Measurements from ENCODE around the gene KCNB1.
A peak's percentile ranks its signal among the peaks of the same experiment; 100 is the strongest.

KCNB1 gene

DNA sequence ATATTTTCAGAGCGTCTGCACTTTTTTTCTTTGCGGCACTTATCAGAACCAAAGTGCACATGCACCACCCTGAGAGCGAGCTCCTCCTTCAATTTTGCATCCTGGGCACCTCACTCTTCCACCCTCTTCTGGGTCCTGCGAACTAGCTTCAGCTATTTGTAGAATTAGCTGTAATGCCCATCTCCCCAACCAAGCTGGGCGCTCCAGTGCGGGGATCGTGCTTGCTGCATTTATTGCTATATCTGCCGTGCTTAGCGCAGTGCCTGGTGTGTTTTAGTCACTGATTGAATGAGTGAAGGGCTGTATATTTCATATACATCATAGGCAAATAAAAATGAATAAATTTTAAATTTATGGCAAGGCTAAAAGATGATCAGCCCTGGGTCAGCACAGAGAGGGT lies 75.8 kb downstream of the KCNB1 start:
- no peak overlapping the region for H3K27ac ChIP-seq (ENCODE audit: low read depth, low read length)
- H3K9ac ChIP-seq (ENCODE audit: low read length) = no peak overlapping the region
- no peaks in the 10 kb centered on the region for H3K9me3 ChIP-seq (ENCODE audit: low read length)
- no peaks in the 10 kb centered on the region for H3K27me3 ChIP-seq (ENCODE audit: control insufficient read depth in 1 of 2, insufficient read depth in 2 of 2, low read length in 2 of 2)
- H3K4me3 ChIP-seq (ENCODE audit: low read depth in 1 of 2, low read length in 2 of 2) = no peak overlapping the region
- H3K36me3 ChIP-seq (ENCODE audit: insufficient read depth, low read length) = no peaks in the 10 kb centered on the region
- peaks cover 21% of the 10 kb centered on the region for H3K4me1 ChIP-seq (ENCODE audit: insufficient read depth, low read length)

DNA sequence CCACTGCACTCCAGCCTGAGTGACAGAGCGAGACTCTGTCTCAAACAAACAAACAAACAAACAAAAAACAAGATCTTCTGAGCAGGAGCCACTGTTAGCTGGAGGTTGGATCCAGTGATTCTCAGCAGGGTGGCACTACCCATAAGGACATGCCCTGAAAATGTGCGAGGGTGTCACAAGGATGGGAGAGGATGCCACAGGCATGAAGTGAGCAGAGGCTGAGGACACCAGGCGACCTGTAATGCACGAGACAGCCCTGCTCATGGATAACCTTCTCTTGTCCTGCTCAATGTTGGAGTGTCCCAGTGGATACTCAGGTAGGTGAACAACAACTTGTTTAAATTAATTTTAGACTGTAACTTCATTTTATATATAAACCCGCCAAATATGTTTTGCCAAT lies 76.8 kb downstream of the KCNB1 start:
- Histone ChIP-seq H3K4me3 (ENCODE audit: low read depth in 1 of 2, low read length in 2 of 2) (no peak overlapping the region), H3K9ac (ENCODE audit: low read length) (no peak overlapping the region), H3K4me1 (ENCODE audit: insufficient read depth, low read length) (peaks cover 21% of the 10 kb centered on the region), H3K27ac (ENCODE audit: low read depth, low read length) (no peak overlapping the region), H3K36me3 (ENCODE audit: insufficient read depth, low read length) (no peaks in the 10 kb centered on the region), H3K27me3 (ENCODE audit: control insufficient read depth in 1 of 2, insufficient read depth in 2 of 2, low read length in 2 of 2) (no peaks in the 10 kb centered on the region), H3K9me3 (ENCODE audit: low read length) (no peaks in the 10 kb centered on the region)

DNA sequence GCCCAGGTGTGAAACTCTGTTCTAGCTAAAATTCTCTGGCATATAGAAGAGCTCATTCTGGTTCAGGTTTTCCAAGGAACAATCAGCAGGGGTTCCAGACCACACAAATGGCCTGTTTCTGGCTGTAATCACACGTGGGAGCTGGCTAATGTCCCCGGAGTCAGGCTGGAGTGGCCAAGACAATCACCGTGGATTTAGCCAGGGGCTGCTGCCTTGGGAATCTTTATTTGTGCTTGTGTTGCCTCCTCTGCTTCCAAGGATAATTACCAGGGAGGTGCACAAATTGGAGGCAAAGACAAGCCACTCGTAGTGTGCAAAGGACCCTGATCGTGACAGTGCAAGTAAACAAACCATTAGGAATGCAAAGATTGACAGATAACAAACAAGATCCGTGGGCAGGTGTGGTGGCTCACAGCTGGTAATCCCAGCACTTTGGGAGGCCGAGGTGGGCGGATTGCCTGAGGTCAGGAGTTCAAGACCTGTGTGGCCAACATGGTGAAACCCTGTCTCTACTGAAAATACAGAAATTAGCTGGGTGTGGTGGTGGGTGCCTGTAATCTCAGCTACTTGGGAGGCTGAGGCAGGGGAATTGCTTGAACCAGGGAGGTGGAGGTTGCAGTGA lies 77.3 kb downstream of the KCNB1 start:
- H3K4me1 ChIP-seq (ENCODE audit: insufficient read depth, low read length) = peaks cover 21% of the 10 kb centered on the region
- no peak overlapping the region for H3K9ac ChIP-seq (ENCODE audit: low read length)
- no peaks in the 10 kb centered on the region for H3K27me3 ChIP-seq (ENCODE audit: control insufficient read depth in 1 of 2, insufficient read depth in 2 of 2, low read length in 2 of 2)
- no peaks in the 10 kb centered on the region for H3K36me3 ChIP-seq (ENCODE audit: insufficient read depth, low read length)
- H3K4me3 ChIP-seq (ENCODE audit: low read depth in 1 of 2, low read length in 2 of 2) = no peak overlapping the region
- no peaks in the 10 kb centered on the region for H3K9me3 ChIP-seq (ENCODE audit: low read length)
- no peak overlapping the region for H3K27ac ChIP-seq (ENCODE audit: low read depth, low read length)

DNA sequence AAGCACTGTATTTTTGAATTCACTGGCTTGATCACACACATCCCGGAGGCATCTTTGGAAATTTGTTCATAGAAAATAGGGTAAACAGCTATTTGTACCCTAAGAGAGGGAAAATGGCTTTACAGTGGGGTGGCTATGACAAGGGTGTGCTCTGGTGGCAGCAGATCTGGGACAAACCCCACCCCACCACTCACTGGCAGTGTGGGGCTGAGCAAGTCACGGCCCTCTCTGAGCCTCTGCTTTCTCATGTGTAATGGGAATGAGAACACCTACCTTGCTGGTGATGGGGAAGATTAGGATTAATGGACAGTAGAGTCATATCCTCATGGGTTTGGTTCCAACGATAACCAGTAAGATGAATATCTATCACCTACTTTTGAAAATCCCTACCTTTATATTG lies 78.0 kb downstream of the KCNB1 start:
- Histone ChIP-seq H3K27me3 (ENCODE audit: control insufficient read depth in 1 of 2, insufficient read depth in 2 of 2, low read length in 2 of 2) (no peaks in the 10 kb centered on the region), H3K9ac (ENCODE audit: low read length) (no peak overlapping the region), H3K9me3 (ENCODE audit: low read length) (no peaks in the 10 kb centered on the region), H3K4me3 (ENCODE audit: low read depth in 1 of 2, low read length in 2 of 2) (no peak overlapping the region), H3K27ac (ENCODE audit: low read depth, low read length) (no peak overlapping the region), H3K36me3 (ENCODE audit: insufficient read depth, low read length) (no peaks in the 10 kb centered on the region), H3K4me1 (ENCODE audit: insufficient read depth, low read length) (peaks cover 22% of the 10 kb centered on the region)

DNA sequence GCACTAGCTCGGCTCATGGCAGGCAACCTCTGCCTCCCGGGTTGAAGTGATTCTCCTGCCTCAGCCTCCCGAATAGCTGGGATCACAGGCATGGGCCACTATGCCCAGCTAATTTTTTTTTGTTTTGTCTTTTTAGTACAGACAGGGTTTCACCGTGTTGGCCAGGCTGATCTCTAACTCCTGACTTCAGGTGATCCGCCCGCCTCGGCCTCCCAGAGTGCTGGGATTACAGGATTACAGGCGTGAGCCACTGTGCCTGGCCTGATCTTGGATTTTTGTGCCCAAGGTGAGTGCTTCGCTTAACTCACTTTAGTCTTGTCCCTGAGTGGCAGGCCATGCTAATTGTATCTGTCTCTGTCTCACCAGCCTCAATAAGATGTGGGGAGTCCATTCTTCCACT lies 78.6 kb downstream of the KCNB1 start:
- no peak overlapping the region for H3K4me3 ChIP-seq (ENCODE audit: low read depth in 1 of 2, low read length in 2 of 2)
- no peaks in the 10 kb centered on the region for H3K36me3 ChIP-seq (ENCODE audit: insufficient read depth, low read length)
- peaks cover 27% of the 10 kb centered on the region for H3K4me1 ChIP-seq (ENCODE audit: insufficient read depth, low read length)
- H3K9me3 ChIP-seq (ENCODE audit: low read length) = no peaks in the 10 kb centered on the region
- no peaks in the 10 kb centered on the region for H3K27me3 ChIP-seq (ENCODE audit: control insufficient read depth in 1 of 2, insufficient read depth in 2 of 2, low read length in 2 of 2)
- no peak overlapping the region for H3K27ac ChIP-seq (ENCODE audit: low read depth, low read length)
- no peak overlapping the region for H3K9ac ChIP-seq (ENCODE audit: low read length)

DNA sequence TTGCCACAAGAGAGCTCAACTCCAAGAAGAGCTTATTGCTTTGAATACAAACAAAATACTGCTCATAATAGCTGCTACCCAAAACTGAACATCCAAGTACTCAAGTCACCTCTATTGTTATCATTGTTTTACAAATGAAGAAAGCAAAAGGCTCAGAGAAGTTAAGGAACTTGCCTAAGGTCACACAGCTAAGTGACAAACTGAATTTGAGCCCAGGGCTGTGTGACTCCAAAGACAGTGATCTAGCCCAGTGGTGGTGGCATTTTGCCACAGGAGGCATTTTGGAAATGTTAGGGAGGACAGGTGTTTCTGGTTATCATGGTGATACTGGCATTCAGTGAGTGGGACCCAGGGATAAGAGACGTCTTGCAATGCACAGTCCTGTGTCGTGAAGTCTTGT lies 79.5 kb downstream of the KCNB1 start:
- H3K4me1 ChIP-seq (ENCODE audit: insufficient read depth, low read length) = peaks cover 29% of the 10 kb centered on the region
- H3K36me3 ChIP-seq (ENCODE audit: insufficient read depth, low read length) = no peaks in the 10 kb centered on the region
- H3K9ac ChIP-seq (ENCODE audit: low read length) = no peak overlapping the region
- H3K9me3 ChIP-seq (ENCODE audit: low read length) = no peaks in the 10 kb centered on the region
- no peaks in the 10 kb centered on the region for H3K27me3 ChIP-seq (ENCODE audit: control insufficient read depth in 1 of 2, insufficient read depth in 2 of 2, low read length in 2 of 2)
- no peak overlapping the region for H3K4me3 ChIP-seq (ENCODE audit: low read depth in 1 of 2, low read length in 2 of 2)
- H3K27ac ChIP-seq (ENCODE audit: low read depth, low read length) = no peak overlapping the region

DNA sequence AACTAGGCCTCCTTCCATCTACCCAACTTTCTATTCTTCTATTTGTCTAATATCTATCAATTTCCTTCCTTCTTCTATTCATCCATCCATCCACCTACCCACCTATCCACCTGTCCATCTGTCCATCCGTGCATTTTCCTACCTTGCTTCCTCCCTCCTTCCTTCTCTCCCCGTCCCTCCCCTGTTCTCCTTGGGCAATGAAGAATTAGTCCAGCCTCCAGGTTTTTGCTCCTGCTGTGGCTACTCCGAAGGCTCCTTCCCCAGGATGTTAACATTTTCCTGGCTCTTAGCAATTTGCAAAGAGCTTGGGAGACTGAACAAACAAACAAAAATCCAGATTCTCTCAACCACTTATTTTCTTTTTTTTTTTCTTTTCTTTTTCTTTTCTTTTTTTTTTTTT lies 81.6 kb downstream of the KCNB1 start:
- no peaks in the 10 kb centered on the region for H3K9me3 ChIP-seq (ENCODE audit: low read length)
- peaks cover 37% of the 10 kb centered on the region for H3K4me1 ChIP-seq (ENCODE audit: insufficient read depth, low read length)
- H3K9ac ChIP-seq (ENCODE audit: low read length) = peak overlapping the region; percentile 22
- H3K4me3 ChIP-seq (ENCODE audit: low read depth in 1 of 2, low read length in 2 of 2) = no peak overlapping the region
- H3K27me3 ChIP-seq (ENCODE audit: control insufficient read depth in 1 of 2, insufficient read depth in 2 of 2, low read length in 2 of 2) = no peaks in the 10 kb centered on the region
- peak overlapping the region; percentile 92 for H3K27ac ChIP-seq (ENCODE audit: low read depth, low read length)
- H3K36me3 ChIP-seq (ENCODE audit: insufficient read depth, low read length) = no peaks in the 10 kb centered on the region

DNA sequence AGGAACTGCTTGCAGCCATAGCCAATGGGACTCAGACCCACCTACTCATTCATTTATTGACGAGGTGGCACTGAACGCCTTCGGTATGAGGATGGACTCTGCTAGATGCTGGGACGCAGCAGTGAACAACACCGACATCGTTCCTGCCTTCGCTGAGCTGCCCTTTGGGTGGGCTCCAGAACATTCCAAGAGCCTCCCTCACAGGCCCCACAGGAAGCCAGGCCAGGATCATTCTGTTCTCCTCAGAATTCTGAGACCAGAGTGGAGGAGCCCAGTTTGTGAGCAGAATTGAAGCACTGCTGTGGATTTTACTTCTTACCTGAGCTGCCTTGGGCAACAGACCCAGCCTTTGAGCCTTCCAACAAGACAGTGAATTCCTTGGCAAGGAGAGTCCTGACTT lies 82.1 kb downstream of the KCNB1 start:
- Histone ChIP-seq H3K27me3 (ENCODE audit: control insufficient read depth in 1 of 2, insufficient read depth in 2 of 2, low read length in 2 of 2) (no peaks in the 10 kb centered on the region), H3K4me1 (ENCODE audit: insufficient read depth, low read length) (peaks cover 42% of the 10 kb centered on the region), H3K36me3 (ENCODE audit: insufficient read depth, low read length) (no peaks in the 10 kb centered on the region), H3K9ac (ENCODE audit: low read length) (peak overlapping the region; percentile 22), H3K27ac (ENCODE audit: low read depth, low read length) (peak overlapping the region; percentile 92), H3K4me3 (ENCODE audit: low read depth in 1 of 2, low read length in 2 of 2) (peak overlapping the region in 1 of 2 donors; percentile 17), H3K9me3 (ENCODE audit: low read length) (no peaks in the 10 kb centered on the region)

DNA sequence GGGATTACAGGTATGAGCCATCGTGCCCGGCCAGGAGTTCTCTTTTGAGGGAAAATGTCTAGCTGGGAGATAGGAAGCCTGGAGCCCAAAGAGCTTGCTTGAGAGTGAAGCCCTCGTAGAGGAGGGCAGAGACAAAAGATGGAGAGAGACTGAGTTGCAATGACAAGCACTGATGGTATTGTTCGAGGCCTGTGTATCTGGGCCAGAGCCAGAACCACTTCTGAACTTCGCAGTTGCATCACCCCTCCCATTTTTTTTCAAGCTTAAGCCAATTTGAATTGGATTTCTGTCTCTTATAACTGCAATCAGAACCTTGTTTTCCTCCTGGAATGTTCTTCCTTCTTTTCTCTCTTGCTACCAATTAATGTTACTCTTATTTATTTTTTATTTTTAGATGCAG lies 83.1 kb downstream of the KCNB1 start:
- no peaks in the 10 kb centered on the region for H3K36me3 ChIP-seq (ENCODE audit: insufficient read depth, low read length)
- no peaks in the 10 kb centered on the region for H3K9me3 ChIP-seq (ENCODE audit: low read length)
- H3K4me3 ChIP-seq (ENCODE audit: low read depth in 1 of 2, low read length in 2 of 2) = no peak overlapping the region
- peak overlapping the region; percentile 38 for H3K27ac ChIP-seq (ENCODE audit: low read depth, low read length)
- H3K4me1 ChIP-seq (ENCODE audit: insufficient read depth, low read length) = peaks cover 51% of the 10 kb centered on the region
- H3K27me3 ChIP-seq (ENCODE audit: control insufficient read depth in 1 of 2, insufficient read depth in 2 of 2, low read length in 2 of 2) = no peaks in the 10 kb centered on the region
- H3K9ac ChIP-seq (ENCODE audit: low read length) = no peak overlapping the region

DNA sequence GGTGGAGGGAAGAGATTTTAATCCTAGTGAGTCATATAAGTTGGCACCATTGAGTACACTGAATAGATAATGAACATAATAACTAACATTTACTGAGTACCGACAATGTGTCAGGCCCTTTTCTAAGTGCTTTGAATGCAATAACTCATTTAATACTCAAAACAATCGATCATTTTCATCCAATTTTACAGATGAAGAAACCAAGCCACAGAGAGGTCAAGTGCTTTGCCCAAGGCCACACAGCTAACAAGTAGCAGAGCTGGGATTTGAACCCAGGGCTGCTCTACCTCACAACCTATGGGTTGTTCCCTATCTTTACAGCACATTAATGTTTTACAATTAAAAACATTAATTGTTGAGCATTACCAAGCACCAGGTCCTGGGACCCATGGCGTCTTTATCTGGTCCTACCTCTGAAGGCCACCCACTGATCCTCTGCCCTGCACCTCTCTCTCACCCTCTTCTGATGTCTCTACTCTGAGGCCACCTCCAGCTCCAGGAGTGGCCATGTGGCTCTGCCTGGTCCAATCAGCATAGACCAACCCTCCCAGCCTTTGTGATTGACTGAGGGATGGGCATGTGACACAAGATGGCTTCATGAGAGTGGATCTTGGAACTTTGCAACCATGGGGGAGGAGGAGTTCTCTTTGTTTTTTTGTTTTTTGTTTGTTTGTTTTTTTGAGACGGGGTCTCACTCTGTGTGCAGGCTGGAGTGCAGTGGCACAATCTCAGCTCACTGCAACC lies 83.9 kb downstream of the KCNB1 start:
- Histone ChIP-seq H3K4me3 (ENCODE audit: low read depth in 1 of 2, low read length in 2 of 2) (no peak overlapping the region), H3K27me3 (ENCODE audit: control insufficient read depth in 1 of 2, insufficient read depth in 2 of 2, low read length in 2 of 2) (no peaks in the 10 kb centered on the region), H3K9me3 (ENCODE audit: low read length) (no peaks in the 10 kb centered on the region), H3K36me3 (ENCODE audit: insufficient read depth, low read length) (no peaks in the 10 kb centered on the region), H3K27ac (ENCODE audit: low read depth, low read length) (peak overlapping the region; percentile 38), H3K9ac (ENCODE audit: low read length) (no peak overlapping the region), H3K4me1 (ENCODE audit: insufficient read depth, low read length) (peaks cover 55% of the 10 kb centered on the region)

DNA sequence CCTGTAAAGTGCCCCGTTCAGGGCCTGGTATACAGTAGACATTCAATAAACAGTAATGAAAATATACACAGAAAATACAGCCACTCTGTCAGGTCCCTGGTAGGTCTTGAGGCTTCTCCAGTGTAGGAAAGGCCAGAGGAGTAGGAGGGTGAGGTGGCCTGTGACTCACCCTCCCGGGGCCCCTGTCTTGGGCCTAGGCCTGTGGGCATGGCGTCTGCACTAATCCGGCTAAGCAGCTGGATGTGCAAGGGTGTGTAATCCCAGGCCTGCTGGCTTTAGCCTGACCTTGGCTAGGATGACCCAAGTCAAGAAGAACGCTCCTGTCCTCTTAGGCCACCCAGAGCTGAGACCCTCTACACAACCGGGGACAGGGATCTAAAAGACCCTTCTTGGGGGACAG lies 84.9 kb downstream of the KCNB1 start:
- Histone ChIP-seq H3K9me3 (ENCODE audit: low read length) (no peaks in the 10 kb centered on the region), H3K9ac (ENCODE audit: low read length) (no peak overlapping the region), H3K4me1 (ENCODE audit: insufficient read depth, low read length) (peaks cover 55% of the 10 kb centered on the region), H3K27ac (ENCODE audit: low read depth, low read length) (peak overlapping the region; percentile 50), H3K4me3 (ENCODE audit: low read depth in 1 of 2, low read length in 2 of 2) (no peak overlapping the region), H3K27me3 (ENCODE audit: control insufficient read depth in 1 of 2, insufficient read depth in 2 of 2, low read length in 2 of 2) (no peaks in the 10 kb centered on the region), H3K36me3 (ENCODE audit: insufficient read depth, low read length) (no peaks in the 10 kb centered on the region)

DNA sequence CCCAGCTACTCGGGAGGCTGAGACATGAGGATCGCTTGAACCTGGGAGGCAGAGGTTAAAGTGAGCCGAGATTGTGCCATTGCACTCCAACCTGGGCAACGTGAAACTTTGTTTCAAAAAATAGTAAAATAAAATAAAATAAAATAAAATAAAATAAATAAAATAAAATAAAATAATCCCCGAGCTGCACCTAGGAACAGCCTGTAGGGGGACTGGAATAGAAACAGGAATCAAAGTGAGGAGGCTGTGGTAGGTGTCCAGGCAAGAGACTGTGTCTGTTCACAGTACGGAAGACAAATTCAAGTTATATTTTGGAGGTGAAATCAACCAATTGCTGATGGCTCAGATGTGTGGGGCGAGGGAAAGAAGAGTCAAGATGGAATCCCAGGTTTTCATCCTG lies 86.2 kb downstream of the KCNB1 start:
- H3K9me3 ChIP-seq (ENCODE audit: low read length) = no peaks in the 10 kb centered on the region
- H3K9ac ChIP-seq (ENCODE audit: low read length) = no peak overlapping the region
- H3K4me1 ChIP-seq (ENCODE audit: insufficient read depth, low read length) = peaks cover 58% of the 10 kb centered on the region
- H3K27ac ChIP-seq (ENCODE audit: low read depth, low read length) = peak overlapping the region; percentile 89
- no peak overlapping the region for H3K4me3 ChIP-seq (ENCODE audit: low read depth in 1 of 2, low read length in 2 of 2)
- no peaks in the 10 kb centered on the region for H3K36me3 ChIP-seq (ENCODE audit: insufficient read depth, low read length)
- H3K27me3 ChIP-seq (ENCODE audit: control insufficient read depth in 1 of 2, insufficient read depth in 2 of 2, low read length in 2 of 2) = no peaks in the 10 kb centered on the region

Data from muscle layer of colon (tissue), 2 donors.